ENCODE data around the gene UPP2.

Gene UPP2

DNA sequence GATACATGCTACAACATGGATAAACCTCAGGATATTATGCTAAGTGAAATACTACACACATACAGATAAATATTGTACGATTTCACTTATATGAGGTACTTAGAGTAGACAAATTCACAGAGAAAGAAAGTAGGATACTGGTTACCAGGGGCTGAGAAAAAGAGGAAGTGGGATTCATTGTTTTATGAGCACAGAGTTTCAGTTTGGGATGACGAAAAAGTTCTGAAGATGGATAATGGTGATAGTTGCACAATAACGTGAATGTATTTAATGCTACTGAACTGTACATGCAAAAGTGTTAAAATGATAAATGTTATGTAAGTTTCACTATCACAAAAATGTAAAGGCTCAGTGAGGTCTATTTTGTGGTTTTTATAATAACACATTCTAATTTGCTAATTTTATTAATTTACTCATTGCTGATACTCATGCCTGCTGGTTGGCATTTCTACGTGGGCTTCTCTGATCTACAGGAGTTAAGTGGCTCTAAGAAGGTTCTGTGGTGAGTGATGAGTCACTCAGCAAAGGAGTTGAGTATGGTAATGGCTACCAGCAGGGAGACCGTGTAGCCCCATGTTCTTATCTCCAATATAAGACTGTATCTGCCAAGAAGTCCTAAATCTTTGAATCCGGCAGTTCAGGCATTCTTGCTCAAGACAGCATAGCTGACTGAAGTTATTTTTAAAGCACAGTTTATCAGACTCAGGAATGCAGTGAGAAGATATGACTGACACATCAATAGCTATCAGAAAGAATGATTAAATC lies 41.1 kb downstream of the UPP2 start:
- H3K9me3 Mint-ChIP-seq: peaks cover 8% of the 10 kb centered on the region
- H3K27me3 Mint-ChIP-seq: peaks cover 38% of the 10 kb centered on the region
- H3K4me3 Mint-ChIP-seq: no peak overlapping the region
- no peak for DNase-seq
- no peaks in the 10 kb centered on the region for H3K4me1 Mint-ChIP-seq (ENCODE audit: low read depth)
- no peaks in the 10 kb centered on the region for H3K36me3 Mint-ChIP-seq (ENCODE audit: low read depth)
- H3K27ac Mint-ChIP-seq: no peak overlapping the region

DNA sequence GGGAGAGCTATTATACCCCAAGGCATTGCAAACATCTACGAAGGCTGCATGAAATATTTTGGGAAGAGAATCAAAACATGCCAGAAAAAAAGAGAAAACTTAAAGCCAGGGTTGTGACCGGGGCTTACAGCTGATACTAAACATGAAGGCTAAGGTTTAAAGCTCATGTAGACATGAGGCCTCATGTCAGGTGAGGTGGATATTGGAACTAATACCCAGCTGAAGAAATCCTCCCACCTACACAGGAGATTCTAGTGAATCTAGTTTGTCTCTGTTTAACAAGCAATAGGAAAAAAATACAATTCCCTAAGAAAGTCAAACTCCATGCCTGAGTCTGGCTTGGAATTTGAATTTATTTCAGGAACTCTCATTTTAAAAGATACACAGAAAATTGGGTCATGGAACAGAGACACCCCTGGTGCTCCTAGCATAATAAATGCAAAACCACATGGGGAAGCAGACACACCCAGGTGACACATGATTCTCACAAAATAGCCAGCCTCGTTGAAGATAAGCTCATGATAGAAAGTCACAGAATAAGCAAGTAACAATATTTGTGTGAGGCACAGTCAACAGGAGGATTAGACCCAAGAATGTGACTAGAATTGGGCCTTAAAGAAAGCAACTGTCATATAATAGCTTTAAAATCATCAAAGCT lies 42.2 kb downstream of the UPP2 start:
- Mint-ChIP-seq H3K36me3 (ENCODE audit: low read depth) (no peaks in the 10 kb centered on the region), H3K4me1 (ENCODE audit: low read depth) (no peaks in the 10 kb centered on the region), H3K27me3 (peaks cover 41% of the 10 kb centered on the region), H3K9me3 (peaks cover 8% of the 10 kb centered on the region), H3K4me3 (no peak overlapping the region), H3K27ac (no peak overlapping the region)
- DNase-seq: no peak

DNA sequence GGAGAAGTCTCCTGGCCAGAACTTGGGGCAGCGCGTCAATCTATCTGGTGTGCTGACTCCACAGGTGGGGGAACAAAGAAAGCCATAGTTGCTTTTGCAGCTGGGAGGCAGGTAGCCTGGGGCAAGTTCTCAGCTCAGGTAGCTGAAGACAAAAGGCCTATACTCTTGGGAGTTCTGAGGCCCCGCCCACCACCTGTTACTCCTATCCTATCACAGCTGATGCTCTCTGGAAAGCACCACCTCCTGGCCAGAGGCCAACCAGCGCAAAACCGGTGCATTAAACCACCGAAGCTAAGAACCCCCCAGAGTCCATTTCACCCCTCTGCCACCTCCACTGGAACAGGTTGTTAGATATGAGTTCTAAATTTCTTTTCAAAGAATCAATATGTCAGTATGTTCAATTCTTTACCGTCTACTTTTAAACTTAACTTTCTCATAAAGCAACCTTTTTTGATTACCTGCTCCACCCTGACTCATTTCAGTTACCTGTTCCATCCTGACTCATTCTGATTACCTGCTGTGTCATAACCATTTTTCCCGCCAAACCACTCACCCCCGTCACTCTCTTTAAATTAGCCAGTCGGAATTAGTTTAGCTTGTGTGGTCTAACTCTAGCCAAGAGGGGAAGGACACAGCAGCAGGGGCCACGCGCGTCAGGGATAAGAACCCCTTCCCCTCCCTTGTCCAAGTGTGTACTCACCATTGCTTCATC lies 43.4 kb downstream of the UPP2 start:
- no peak for DNase-seq
- Mint-ChIP-seq H3K36me3 (ENCODE audit: low read depth) (no peaks in the 10 kb centered on the region), H3K9me3 (peaks cover 8% of the 10 kb centered on the region), H3K27ac (no peak overlapping the region), H3K4me3 (no peak overlapping the region), H3K27me3 (peaks cover 38% of the 10 kb centered on the region), H3K4me1 (ENCODE audit: low read depth) (no peaks in the 10 kb centered on the region)

DNA sequence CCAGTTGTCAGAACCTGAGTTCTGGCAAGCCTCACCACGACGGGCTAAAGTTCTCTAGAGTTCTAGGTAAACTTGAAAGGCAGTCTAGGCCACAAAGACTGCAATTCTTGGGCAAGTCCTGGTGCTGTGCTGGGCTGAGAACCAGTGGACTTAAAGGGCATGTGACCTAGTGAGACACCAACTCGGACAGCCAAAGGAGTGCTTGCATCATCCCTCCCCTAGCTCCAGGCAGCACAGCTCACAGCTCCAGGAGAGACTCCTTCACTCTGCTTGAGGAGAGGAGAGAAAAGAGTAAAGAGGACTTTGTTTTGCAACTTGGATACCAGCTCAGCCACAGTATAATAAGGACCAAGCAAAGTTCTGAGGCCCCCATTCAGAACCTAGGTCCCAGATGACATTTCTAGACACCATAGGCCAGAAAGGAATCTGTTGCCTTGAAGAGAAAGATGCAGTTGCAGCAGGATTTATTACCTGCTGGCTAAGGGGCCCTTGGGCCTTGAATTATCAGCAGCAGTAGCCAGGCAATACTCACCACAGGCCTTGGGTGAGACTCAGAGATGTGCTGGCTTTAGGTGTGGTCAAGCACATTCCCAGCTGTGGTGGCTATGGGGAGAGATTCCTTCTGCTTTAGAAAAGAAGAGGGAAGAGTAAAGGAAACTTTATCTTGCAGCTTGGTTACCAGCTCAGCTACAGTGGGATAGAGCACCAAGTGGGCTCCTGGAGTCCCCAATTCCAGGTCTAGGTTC lies 51.8 kb downstream of the UPP2 start:
- Mint-ChIP-seq H3K4me1 (ENCODE audit: low read depth) (no peaks in the 10 kb centered on the region), H3K9me3 (no peaks in the 10 kb centered on the region), H3K4me3 (no peak overlapping the region), H3K27ac (no peak overlapping the region), H3K27me3 (peaks cover 13% of the 10 kb centered on the region), H3K36me3 (ENCODE audit: low read depth) (no peaks in the 10 kb centered on the region)
- no peak for DNase-seq

DNA sequence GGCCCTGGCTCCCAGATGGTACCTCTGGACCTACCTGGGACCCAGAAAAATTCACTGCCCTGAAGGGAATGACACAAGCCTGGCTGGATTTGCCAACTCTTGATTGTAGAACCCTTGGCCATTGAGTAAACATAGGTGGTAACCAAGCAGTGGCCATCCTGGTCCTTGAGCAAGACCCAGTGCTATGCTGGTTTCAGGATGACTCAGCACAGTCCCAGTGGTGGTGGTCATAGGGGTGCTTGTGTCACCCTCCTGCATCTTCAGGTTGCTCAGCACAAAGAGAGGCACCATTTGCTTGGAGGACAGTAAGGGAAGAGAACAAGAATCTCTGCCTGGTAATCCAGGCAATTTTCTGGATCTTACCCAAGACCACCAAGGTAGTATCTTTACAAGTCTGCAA lies 52.9 kb downstream of the UPP2 start:
- H3K4me3 Mint-ChIP-seq: no peak overlapping the region
- no peaks in the 10 kb centered on the region for H3K36me3 Mint-ChIP-seq (ENCODE audit: low read depth)
- peaks cover 13% of the 10 kb centered on the region for H3K27me3 Mint-ChIP-seq
- H3K27ac Mint-ChIP-seq: no peak overlapping the region
- no peak for DNase-seq
- no peaks in the 10 kb centered on the region for H3K9me3 Mint-ChIP-seq
- no peaks in the 10 kb centered on the region for H3K4me1 Mint-ChIP-seq (ENCODE audit: low read depth)

DNA sequence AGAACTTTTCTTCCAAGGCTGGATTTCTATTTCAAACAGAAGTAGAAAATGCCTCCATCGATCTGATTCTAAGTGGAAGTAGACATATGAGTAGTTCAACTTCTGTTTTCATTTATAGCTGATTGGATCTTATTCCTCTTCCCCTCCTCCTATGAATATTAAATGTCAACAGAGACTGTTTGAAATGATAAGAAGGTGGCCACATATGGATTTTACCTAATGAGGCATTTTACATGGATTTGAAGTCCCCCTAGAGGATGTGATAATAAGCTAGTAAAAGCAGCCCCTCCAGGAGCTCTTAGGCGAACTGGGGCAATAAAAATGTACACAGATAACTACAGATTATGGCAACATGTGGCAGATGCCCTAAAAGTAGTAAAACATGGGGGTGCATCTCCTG lies 71.0 kb downstream of the UPP2 start:
- no peaks in the 10 kb centered on the region for H3K9me3 Mint-ChIP-seq
- H3K36me3 Mint-ChIP-seq (ENCODE audit: low read depth): no peaks in the 10 kb centered on the region
- H3K4me1 Mint-ChIP-seq (ENCODE audit: low read depth): no peaks in the 10 kb centered on the region
- no peak for DNase-seq
- H3K4me3 Mint-ChIP-seq: no peak overlapping the region
- peaks cover 22% of the 10 kb centered on the region for H3K27me3 Mint-ChIP-seq
- no peak overlapping the region for H3K27ac Mint-ChIP-seq

DNA sequence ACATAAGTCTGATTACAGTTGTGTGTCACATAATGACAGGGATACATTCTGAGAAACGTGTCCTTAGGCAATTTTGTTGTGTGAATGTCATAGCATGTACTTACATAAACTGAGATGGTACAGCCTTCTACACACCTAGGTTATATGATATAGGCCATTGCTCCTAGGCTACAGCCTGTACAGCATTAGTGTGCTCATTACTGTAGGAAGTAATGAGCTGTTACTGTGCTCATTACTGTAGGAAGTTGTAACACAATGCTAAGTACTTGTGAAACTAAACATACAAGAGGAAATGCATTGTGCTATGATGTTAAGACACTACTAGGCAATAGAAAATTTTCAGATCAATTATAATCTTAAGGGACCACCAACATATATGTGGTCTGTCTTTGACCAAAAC lies 72.8 kb downstream of the UPP2 start:
- no peaks in the 10 kb centered on the region for H3K9me3 Mint-ChIP-seq
- H3K4me3 Mint-ChIP-seq: no peak overlapping the region
- no peaks in the 10 kb centered on the region for H3K4me1 Mint-ChIP-seq (ENCODE audit: low read depth)
- H3K36me3 Mint-ChIP-seq (ENCODE audit: low read depth): no peaks in the 10 kb centered on the region
- H3K27me3 Mint-ChIP-seq: peaks cover 36% of the 10 kb centered on the region
- H3K27ac Mint-ChIP-seq: no peak overlapping the region
- DNase-seq: no peak

DNA sequence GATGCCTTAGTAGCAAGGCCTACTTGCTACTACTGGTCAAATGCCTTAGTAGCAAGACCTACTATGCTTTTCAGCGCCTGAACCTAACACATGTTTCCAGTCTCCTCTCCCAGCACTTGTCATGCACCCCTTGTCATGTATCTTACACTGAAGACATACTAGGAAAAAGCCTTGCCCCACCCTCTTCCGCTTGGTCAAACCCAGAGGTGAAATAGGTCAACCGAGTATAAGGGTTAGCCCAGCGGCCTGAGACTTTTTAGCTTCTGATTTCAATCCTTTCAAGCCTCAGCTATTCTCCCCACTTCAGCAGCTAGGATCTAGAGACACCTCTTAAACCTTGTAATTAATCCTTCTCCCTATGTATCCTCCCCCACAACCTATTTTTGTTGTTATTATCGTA lies 73.3 kb downstream of the UPP2 start:
- Mint-ChIP-seq H3K9me3 (no peaks in the 10 kb centered on the region), H3K4me1 (ENCODE audit: low read depth) (no peaks in the 10 kb centered on the region), H3K4me3 (no peak overlapping the region), H3K36me3 (ENCODE audit: low read depth) (no peaks in the 10 kb centered on the region), H3K27ac (no peak overlapping the region), H3K27me3 (peaks cover 35% of the 10 kb centered on the region)
- DNase-seq: no peak

DNA sequence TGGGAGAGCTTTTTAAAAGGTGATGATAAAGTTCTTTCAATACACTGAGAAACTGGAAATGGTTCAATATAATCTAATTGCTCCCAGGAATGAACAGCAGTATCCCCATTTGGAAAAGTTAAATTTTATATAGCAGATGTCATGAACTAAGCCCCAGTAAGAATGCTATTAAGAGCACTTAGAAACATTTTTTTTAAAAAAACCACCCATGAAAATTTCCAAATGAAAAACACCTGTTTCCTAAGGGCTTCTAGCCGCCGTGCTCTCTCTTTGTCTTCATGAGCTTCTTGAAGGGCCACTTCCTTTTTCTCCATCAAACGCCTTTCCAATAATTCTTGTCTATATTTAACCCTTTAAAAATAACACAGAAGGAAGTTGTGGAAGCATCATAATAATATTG lies 77.0 kb downstream of the UPP2 start:
- no peaks in the 10 kb centered on the region for H3K36me3 Mint-ChIP-seq (ENCODE audit: low read depth)
- no peak for DNase-seq
- no peak overlapping the region for H3K27ac Mint-ChIP-seq
- H3K27me3 Mint-ChIP-seq: peaks cover 61% of the 10 kb centered on the region
- no peak overlapping the region for H3K4me3 Mint-ChIP-seq
- H3K9me3 Mint-ChIP-seq: no peaks in the 10 kb centered on the region
- no peaks in the 10 kb centered on the region for H3K4me1 Mint-ChIP-seq (ENCODE audit: low read depth)

DNA sequence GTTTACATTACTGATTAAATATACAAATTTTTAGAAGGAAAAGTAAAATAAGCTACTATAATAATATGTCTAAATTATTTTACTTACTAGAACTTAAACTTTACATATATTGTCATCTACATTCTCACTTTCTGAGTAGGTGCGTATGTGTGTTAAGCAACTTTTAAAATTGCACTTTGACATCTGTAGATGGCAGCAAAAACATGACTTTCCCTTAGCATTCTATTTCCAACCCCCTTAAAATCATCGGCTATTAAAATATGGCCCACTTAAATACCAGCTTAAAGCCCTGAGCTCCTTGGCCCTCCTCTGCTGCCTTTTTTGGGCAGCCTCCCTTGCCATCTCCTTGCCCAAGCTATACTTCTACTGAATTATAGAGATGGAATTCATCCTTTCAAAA lies 78.0 kb downstream of the UPP2 start:
- Mint-ChIP-seq H3K4me3 (no peak overlapping the region), H3K36me3 (ENCODE audit: low read depth) (no peaks in the 10 kb centered on the region), H3K9me3 (no peaks in the 10 kb centered on the region), H3K27ac (no peak overlapping the region), H3K4me1 (ENCODE audit: low read depth) (no peaks in the 10 kb centered on the region), H3K27me3 (peaks cover 65% of the 10 kb centered on the region)
- no peak for DNase-seq

DNA sequence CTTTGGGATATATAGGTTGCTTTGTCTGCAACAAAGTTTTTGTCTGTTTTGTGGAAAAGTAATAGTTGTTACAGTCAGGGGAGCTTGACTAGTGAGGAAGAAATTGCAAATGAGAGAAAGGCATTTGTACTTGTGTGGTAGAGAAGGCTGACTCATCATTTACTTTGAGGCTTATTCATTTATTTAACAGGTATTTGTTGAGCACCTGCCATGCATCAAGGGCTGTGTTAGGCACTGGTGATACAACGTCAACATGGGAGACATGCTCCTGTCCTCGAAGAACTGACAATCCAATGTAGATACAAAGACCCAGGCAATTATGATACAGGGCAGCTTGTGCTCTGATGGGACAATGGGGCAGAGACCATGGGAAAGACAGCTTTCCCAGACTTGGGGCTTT lies 79.5 kb downstream of the UPP2 start:
- Mint-ChIP-seq H3K9me3 (no peaks in the 10 kb centered on the region), H3K4me1 (ENCODE audit: low read depth) (no peaks in the 10 kb centered on the region), H3K4me3 (no peak overlapping the region), H3K27me3 (peaks cover 57% of the 10 kb centered on the region), H3K27ac (no peak overlapping the region), H3K36me3 (ENCODE audit: low read depth) (no peaks in the 10 kb centered on the region)
- no peak for DNase-seq

DNA sequence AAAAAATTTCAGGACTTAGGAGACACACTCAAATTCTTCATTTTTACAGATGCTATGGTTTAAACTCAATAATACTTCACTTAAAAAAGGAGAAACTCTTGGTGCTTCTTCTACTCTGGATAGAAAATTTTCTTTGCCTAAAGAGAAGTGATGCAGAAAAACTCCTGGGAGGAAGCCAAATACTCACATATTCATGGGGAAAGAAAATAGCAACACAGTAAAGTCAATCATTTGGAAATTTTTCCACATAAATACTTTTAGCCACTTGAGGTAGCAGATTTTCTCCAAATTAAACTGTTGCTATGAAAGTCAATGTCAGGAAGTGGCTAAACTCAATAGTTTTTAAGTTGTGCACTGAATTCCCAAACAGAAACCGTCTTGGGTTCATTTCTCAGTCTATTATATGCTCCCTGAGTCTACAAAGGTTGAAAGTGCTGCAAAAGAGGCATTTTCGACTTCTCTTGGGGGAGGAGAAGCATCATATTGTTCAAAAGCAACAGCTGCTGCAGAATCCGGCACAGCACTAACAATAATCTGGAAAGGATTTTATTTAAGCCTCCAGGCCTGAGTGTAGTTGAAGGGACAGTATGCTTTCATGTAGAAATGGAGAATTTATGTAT lies 81.1 kb downstream of the UPP2 start:
- Mint-ChIP-seq H3K36me3 (ENCODE audit: low read depth) (no peaks in the 10 kb centered on the region), H3K9me3 (no peaks in the 10 kb centered on the region), H3K27me3 (peaks cover 56% of the 10 kb centered on the region), H3K4me3 (no peak overlapping the region), H3K27ac (no peak overlapping the region), H3K4me1 (ENCODE audit: low read depth) (no peaks in the 10 kb centered on the region)
- DNase-seq: no peak

DNA sequence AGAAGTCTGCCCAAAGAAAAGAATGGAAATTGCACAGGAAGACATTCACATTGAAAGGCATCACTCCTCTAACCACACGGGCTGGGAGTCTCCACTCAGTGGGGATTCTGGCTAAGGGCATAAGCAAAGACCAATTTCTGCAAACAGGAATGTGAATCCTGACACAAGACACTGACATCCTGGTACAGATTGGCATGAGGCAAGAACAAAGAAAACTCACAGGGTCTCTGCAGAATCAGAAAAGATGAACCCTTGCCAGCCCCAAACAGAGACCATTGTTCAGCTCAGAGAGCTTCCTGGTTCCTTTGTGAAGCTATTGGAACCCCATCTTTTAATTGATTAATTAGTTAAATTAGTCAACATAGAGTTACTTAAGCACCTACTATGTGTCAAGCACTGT lies 82.3 kb downstream of the UPP2 start:
- no peak overlapping the region for H3K4me3 Mint-ChIP-seq
- H3K9me3 Mint-ChIP-seq: no peaks in the 10 kb centered on the region
- DNase-seq: no peak
- no peak overlapping the region for H3K27ac Mint-ChIP-seq
- no peaks in the 10 kb centered on the region for H3K4me1 Mint-ChIP-seq (ENCODE audit: low read depth)
- H3K27me3 Mint-ChIP-seq: peaks cover 45% of the 10 kb centered on the region
- no peaks in the 10 kb centered on the region for H3K36me3 Mint-ChIP-seq (ENCODE audit: low read depth)

DNA sequence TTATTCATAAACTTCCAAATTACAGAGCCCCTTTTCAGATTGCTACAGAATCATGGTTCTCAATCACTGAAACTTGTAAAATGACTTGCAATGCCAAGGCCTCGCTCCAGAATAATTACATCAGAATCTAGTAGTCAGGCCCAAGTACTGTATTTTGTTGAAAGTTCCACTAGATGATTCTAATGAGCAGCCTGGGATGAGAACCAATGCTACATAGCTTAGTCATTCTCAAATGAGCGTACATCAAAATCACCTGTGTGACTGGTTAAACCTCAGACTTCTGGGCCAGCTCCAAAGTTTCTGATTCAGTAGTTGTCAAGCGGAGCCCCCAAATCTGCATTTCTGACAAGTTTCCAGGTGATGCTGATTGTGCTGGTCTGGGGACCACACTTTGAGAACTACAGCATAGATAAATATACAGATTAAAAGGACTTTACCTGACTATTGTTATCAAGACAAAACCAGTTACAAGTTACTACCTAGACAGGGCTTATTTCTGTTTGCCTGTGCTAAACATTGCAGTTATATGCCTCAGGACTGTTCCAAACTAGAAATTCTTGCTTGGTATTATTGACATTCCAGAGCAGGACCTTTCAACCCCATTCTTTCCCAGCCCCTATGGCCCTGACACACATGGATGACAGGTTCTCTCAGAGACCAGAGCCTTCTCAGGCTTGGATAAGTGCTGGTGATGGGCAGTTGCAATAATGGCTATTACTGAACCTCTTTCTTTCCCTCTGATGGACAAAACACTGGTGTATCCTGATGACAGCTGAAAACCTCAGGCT lies 83.1 kb downstream of the UPP2 start:
- Mint-ChIP-seq H3K9me3 (no peaks in the 10 kb centered on the region), H3K4me1 (ENCODE audit: low read depth) (peaks cover 4% of the 10 kb centered on the region), H3K27me3 (peaks cover 44% of the 10 kb centered on the region)

More for the DNA sequence above, 83.1 kb downstream of the UPP2 start:
- Mint-ChIP-seq H3K27ac (no peak overlapping the region), H3K4me3 (no peak overlapping the region), H3K36me3 (ENCODE audit: low read depth) (no peaks in the 10 kb centered on the region)
- DNase-seq: no peak
